H1 (cell line): ENCODE measurements around the gene NRP2. TPM values are rescaled to one million over a fixed set of nuclear protein-coding genes. Genes with fewer than 3 reads are reported as not detected.

Experiments
- KDM4A ChIP-seq: IDR thresholded peaks from one replicate; pipeline ENCODE4 v1.7.1; 2012; ENCODE audit warnings: low read depth, mild to moderate bottlenecking, moderate library complexity, low read length, inconsistent platforms; ENCODE audit not compliant: severe bottlenecking
- PHF8 ChIP-seq: fragments of 200-600 bp; sonication (generic); conservative IDR thresholded peaks from 2 replicates; pipeline ENCODE4 v1.7.1; 2012; ENCODE audit warnings: low read depth, mild to moderate bottlenecking, inconsistent platforms, low read length, moderate library complexity
- POLR2A ChIP-seq, 2 experiments: IDR thresholded peaks; 1 replicate in 1 of 2; 2 replicates in 1 of 2; pipeline ENCODE4 v1.6.1; 2011; ENCODE audit warnings: low read depth in 2 of 2, low read length in 2 of 2, mild to moderate bottlenecking in 2 of 2; ENCODE audit errors: control extremely low read depth in 1 of 2
- TAF7 ChIP-seq: optimal IDR thresholded peaks from 2 replicates; pipeline ENCODE3; 2011; ENCODE audit warnings: low read depth, mild to moderate bottlenecking, inconsistent platforms, low read length, moderate library complexity, borderline replicate concordance
- polyA plus RNA-seq, 7 experiments: library from polyadenylated mRNA; depleted of rRNA in 3 of 7; stranded (reverse) in 5 of 7; unstranded in 2 of 7; fragments of >200 nt in 5 of 7; fragments of 200-250 nt in 2 of 7; gene quantifications; 1 replicate in 5 of 7; 2 replicates in 1 of 7; 4 replicates in 1 of 7; pipeline versions ENCODE4 v1.2.1 to v1.2.3, GENCODE V29; 2011 to 2013; ENCODE audit warnings: missing spikeins in 2 of 7, mixed read lengths in 2 of 7
- total RNA-seq: library from RNA; stranded (reverse); fragmentation: NEBNext Ultra II Directional; extraction: Animal tissue kit (Norgen Biotek cat#: 25700); gene quantifications from 2 replicates; pipeline ENCODE4 v1.2.1, GENCODE V29; 2021

Gene NRP2
- total and polyA plus RNA-seq, 2 of the 8 experiments (the other 6 are each of a cell fraction or from before 2014, with no cell fraction given) = 32.0 to 37.8 TPM

DNA sequence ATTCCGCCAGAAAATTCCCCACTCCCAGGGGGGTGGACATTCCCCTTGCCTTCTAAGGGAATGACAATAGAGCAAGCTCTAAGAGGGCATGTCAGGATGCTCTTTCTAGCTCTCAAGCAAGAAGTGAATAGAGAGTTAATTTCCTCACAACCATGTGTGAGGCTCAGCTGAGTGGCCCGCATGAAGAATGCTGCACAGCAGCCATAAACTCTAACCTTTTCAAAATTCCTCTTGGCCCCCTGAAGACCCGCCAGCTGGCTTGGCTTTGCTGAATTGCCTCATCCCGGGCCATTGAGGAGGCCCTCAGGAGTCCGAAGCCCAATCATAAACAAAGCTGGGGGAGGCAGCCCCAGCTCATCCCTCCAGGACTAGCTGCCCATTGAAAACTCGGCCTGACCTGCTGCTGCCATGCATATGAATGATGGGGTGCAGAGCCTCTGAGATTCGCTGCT is 38.2 kb downstream of the NRP2 start (continued):
- no peak for TF ChIP-seq KDM4A
- no peak for TF ChIP-seq PHF8
- TF ChIP-seq TAF7 = peak; percentile 5
- TF ChIP-seq POLR2A (IDR thresholded peaks at IDR 0.05; ENCODE audit: control extremely low read depth in 1 of 2, low read depth in 2 of 2, low read length in 2 of 2) = no peak
